GM18870 (cell line): ENCODE data around the gene CSGALNACT2.
"Not testable (repeated sequence)": the region's sequence is repeated elsewhere in the genome, so short reads cannot be mapped to it uniquely, and the experiment has no call there.

Experiments
- ATAC-seq: cut with Tn5 transposase; IDR thresholded peaks from one replicate; pipeline ENCODE4 v1.9.1; 2021; ENCODE audit warnings: moderate library complexity; ENCODE audit not compliant: unreplicated experiment

CSGALNACT2 gene

GRCh38 chr10:43138757-43139241, 554 bp downstream of the CSGALNACT2 start:
- ATAC-seq: peak; percentile 25

GRCh38 chr10:43141421-43141820, 3.2 kb downstream of the CSGALNACT2 start:
- ATAC-seq: no peak

GRCh38 chr10:43145311-43145710, 7.1 kb downstream of the CSGALNACT2 start:
- ATAC-seq: no peak

- not testable (repeated sequence) for ATAC-seq
Observed at GRCh38 chr10:43145936-43146335, 7.7 kb downstream of the CSGALNACT2 start.

- ATAC-seq: no peak
Observed at GRCh38 chr10:43151371-43151770, 13.1 kb downstream of the CSGALNACT2 start.

GRCh38 chr10:43153901-43154300, 15.7 kb downstream of the CSGALNACT2 start:
- no peak for ATAC-seq

GRCh38 chr10:43155221-43155620, 17.0 kb downstream of the CSGALNACT2 start:
- no peak for ATAC-seq

- ATAC-seq: no peak
Observed at GRCh38 chr10:43155741-43156140, 17.5 kb downstream of the CSGALNACT2 start.

GRCh38 chr10:43156590-43157341, 18.5 kb downstream of the CSGALNACT2 start:
- no peak for ATAC-seq

GRCh38 chr10:43158636-43159035, 20.4 kb downstream of the CSGALNACT2 start:
- no peak for ATAC-seq

- peak; percentile 48 for ATAC-seq
Observed at GRCh38 chr10:43160046-43160920, 22.0 kb downstream of the CSGALNACT2 start.

- peak; percentile 82 for ATAC-seq
Observed at GRCh38 chr10:43160921-43161255, 22.6 kb downstream of the CSGALNACT2 start.

- ATAC-seq: no peak
Observed at GRCh38 chr10:43162604-43163003, 24.4 kb downstream of the CSGALNACT2 start.

- peak; percentile 33 for ATAC-seq
Observed at GRCh38 chr10:43166207-43166879, 28.1 kb downstream of the CSGALNACT2 start.

GRCh38 chr10:43166880-43167497, 28.7 kb downstream of the CSGALNACT2 start:
- ATAC-seq: peak; percentile 68

GRCh38 chr10:43167498-43167889, 29.2 kb downstream of the CSGALNACT2 start:
- no peak for ATAC-seq

GRCh38 chr10:43170491-43170890, 32.2 kb downstream of the CSGALNACT2 start:
- no peak for ATAC-seq

- no peak for ATAC-seq
Observed at GRCh38 chr10:43172645-43173044, 34.4 kb downstream of the CSGALNACT2 start.

- ATAC-seq: no peak
Observed at GRCh38 chr10:43173120-43173519, 34.9 kb downstream of the CSGALNACT2 start.

- no peak for ATAC-seq
Observed at GRCh38 chr10:43174969-43175368, 36.7 kb downstream of the CSGALNACT2 start.

- no peak for ATAC-seq
Observed at GRCh38 chr10:43176271-43176670, 38.0 kb downstream of the CSGALNACT2 start.
